ENCODE measurements around the gene TREX2.
A peak's percentile ranks its signal among the peaks of the same experiment; 100 is the strongest.

The TREX2 gene

DNA sequence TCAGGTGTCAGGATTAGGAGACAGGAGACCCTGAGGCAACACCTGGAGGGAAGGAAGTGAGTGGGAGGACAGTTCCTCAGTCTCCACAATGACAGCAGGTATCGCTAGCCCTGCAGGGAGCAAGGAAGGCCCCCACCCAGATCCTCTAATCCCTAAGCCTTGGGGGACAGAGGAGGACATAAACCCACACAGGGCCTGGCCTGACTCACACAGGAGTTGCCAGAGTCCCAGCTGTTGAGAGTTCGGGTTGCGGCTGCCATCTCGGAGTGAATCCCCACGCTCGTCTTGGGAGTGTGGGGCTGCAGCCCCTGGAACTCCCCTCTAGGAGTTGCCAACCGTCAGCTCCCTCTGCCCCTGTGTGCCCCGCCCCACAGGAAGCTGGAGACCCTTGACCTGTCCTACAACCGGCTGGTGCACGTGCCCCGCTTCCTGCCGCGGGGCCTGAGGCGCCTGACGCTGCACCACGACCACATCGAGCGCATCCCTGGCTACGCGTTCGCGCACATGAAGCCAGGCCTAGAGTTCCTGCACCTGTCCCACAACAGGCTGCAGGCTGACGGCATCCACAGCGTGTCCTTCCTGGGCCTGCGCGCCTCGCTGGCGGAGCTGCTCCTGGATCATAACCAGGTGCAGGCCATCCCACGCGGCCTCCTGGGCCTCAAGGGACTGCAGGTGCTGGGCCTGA, 39.7 kb upstream of the TREX2 start:
- no peak overlapping the region for H3K4me3 Mint-ChIP-seq

GRCh38 chrX:153482376-153483015, 36.6 kb upstream of the TREX2 start:
- Mint-ChIP-seq H3K9me3 (no peaks in the 10 kb centered on the region), H3K4me1 (ENCODE audit: low read depth in 2 of 2) (no peaks in the 10 kb centered on the region), H3K4me3 (no peak overlapping the region), H3K27ac (no peak overlapping the region), H3K27me3 (no peaks in the 10 kb centered on the region), H3K36me3 (ENCODE audit: insufficient read depth) (no peaks in the 10 kb centered on the region)
- no peak for DNase-seq
- no peak for ATAC-seq (replicated peaks)

More for the DNA sequence above, 39.7 kb upstream of the TREX2 start:
- Mint-ChIP-seq H3K27me3 (no peaks in the 10 kb centered on the region), H3K27ac (no peak overlapping the region), H3K4me1 (ENCODE audit: low read depth in 2 of 2) (no peaks in the 10 kb centered on the region), H3K36me3 (ENCODE audit: insufficient read depth) (no peaks in the 10 kb centered on the region), H3K9me3 (no peaks in the 10 kb centered on the region)
- no peak for DNase-seq
- ATAC-seq (replicated peaks) = no peak

GRCh38 chrX:153481043-153481442, 35.2 kb upstream of the TREX2 start:
- Mint-ChIP-seq H3K36me3 (ENCODE audit: insufficient read depth) (no peaks in the 10 kb centered on the region), H3K27me3 (no peaks in the 10 kb centered on the region), H3K4me1 (ENCODE audit: low read depth in 2 of 2) (no peaks in the 10 kb centered on the region), H3K27ac (no peak overlapping the region), H3K9me3 (no peaks in the 10 kb centered on the region), H3K4me3 (no peak overlapping the region)
- ATAC-seq (replicated peaks) (no peak), DNase-seq (no peak)

- H3K9me3 Mint-ChIP-seq = no peaks in the 10 kb centered on the region
- no peaks in the 10 kb centered on the region for H3K27me3 Mint-ChIP-seq
Measured at GRCh38 chrX:153478746-153479145, 32.9 kb upstream of the TREX2 start.

DNA sequence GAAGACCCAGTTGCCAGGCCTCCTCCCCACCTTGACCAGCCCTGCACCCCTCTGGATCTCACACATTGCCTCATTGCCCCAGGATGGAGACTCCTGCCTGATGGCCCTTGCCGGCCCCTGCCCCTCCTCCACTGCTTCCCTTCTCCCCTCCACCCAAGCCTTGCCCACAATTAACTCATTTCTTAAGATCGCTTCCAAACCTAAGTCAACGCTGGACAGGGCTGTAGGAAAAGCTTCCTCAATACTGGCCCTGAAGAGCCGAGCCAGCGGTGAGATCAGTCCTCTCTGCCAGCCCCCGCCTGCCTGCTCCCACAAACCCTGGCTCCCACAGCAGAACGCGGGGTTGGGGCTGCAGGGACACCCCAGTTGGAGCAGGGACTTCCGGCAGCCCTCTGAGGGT, 32.0 kb upstream of the TREX2 start:
- ATAC-seq (replicated peaks) = no peak
- no peaks in the 10 kb centered on the region for H3K36me3 Mint-ChIP-seq (ENCODE audit: insufficient read depth)
- no peaks in the 10 kb centered on the region for H3K27me3 Mint-ChIP-seq
- no peak for DNase-seq
- H3K4me3 Mint-ChIP-seq = no peak overlapping the region
- no peaks in the 10 kb centered on the region for H3K9me3 Mint-ChIP-seq
- no peak overlapping the region for H3K27ac Mint-ChIP-seq
- peaks cover 3% of the 10 kb centered on the region in 2 donors for H3K4me1 Mint-ChIP-seq (ENCODE audit: low read depth in 2 of 2)

More at GRCh38 chrX:153478746-153479145, 32.9 kb upstream of the TREX2 start:
- Mint-ChIP-seq H3K4me1 (ENCODE audit: low read depth in 2 of 2) (peaks cover 3% of the 10 kb centered on the region in 2 donors), H3K27ac (no peak overlapping the region), H3K36me3 (ENCODE audit: insufficient read depth) (no peaks in the 10 kb centered on the region), H3K4me3 (no peak overlapping the region)
- DNase-seq (no peak), ATAC-seq (replicated peaks) (no peak)

DNA sequence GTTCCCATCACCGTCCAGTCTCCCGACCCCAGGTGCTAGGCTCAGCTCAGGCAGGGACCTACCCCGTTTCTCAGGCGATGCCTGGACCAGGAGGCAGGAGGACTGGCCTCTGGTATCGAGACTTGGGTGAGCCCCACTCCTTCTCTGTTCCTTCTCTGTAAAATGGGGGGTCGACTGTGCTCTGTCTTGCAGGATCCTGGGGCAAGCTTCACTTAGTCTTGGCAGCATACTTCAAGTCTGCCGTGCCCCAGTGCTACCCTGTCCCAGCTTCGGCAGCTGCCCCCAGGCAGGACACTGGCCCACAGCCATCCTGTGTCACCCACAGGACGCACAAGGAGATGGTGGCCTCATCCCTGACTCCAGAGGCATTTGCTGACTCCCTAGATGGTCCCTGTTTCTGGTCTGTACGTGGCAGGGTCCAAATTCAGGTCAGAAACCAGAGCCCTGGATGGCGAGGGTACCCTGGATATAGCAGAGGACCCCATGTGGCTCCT, 31.6 kb upstream of the TREX2 start:
- ATAC-seq (replicated peaks) = no peak
- Mint-ChIP-seq H3K27ac (no peak overlapping the region), H3K4me3 (no peak overlapping the region), H3K9me3 (no peaks in the 10 kb centered on the region), H3K4me1 (ENCODE audit: low read depth in 2 of 2) (peaks cover 3% of the 10 kb centered on the region in 2 donors), H3K36me3 (ENCODE audit: insufficient read depth) (no peaks in the 10 kb centered on the region), H3K27me3 (no peaks in the 10 kb centered on the region)
- DNase-seq = no peak

DNA sequence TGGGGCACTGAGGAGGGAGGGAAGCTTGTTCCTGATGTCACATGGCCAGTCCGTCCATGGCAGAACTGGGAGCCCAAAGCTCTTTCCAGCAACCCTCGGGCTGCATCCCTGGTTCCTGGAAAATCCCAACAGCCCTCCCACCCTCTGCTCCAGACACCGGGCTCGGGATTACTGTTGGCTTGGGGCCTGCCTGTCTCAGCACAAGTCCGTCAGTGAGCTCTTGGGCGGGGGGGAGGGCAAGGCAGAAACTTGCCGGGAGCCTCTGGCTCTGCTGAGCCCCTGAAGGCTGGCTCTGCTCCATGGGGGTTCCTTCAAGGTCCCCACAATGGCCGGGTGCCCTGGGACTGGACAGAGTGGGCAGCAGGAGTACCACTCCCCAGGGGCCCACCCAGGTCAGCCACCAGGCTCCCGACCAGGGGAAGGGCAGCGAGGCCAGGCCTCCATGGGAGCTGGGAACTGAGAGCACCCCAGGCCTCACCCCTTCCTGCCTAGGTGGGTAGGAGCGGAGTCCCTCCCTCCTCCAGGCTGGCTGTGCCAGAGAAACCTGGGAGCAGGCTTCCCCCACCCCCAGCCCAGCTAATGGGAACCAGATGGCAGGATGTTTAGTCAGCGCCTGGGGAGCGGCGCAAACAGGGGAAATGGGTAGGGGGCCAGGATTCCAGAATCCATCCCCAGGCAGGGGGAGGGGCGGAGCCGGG, 31.0 kb upstream of the TREX2 start:
- Mint-ChIP-seq H3K4me3 (no peak overlapping the region), H3K27ac (no peak overlapping the region), H3K4me1 (ENCODE audit: low read depth in 2 of 2) (peaks cover 3% of the 10 kb centered on the region in 2 donors), H3K27me3 (no peaks in the 10 kb centered on the region), H3K9me3 (no peaks in the 10 kb centered on the region), H3K36me3 (ENCODE audit: insufficient read depth) (no peaks in the 10 kb centered on the region)
- ATAC-seq (replicated peaks) (no peak), DNase-seq (no peak)

GRCh38 chrX:153475751-153476281, 30.0 kb upstream of the TREX2 start:
- Mint-ChIP-seq H3K36me3 (ENCODE audit: insufficient read depth) (no peaks in the 10 kb centered on the region), H3K4me3 (peak overlapping the region in 1 of 2 donors; percentile 22)
- ATAC-seq (replicated peaks) = no peak

DNA sequence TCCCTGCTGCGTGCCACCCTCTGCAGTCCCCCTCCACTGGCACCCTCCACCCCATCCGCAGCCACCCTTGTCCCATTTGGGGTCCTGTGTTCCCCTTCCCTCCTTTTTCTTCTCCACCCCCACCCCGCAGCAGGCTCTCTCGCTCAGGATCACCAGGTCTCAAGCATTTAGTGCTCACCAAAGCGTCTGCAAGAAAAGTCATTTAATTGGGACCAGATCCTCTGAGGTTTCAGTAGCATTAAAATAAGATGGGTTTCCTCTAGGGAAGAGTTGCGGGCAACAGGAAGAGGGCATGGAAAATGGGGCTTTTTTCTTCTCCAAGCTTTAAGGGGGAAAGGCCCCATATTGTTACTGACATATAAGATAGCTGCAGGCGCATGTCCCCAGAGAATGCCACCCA, 29.4 kb upstream of the TREX2 start:
- Mint-ChIP-seq H3K36me3 (ENCODE audit: insufficient read depth) (no peaks in the 10 kb centered on the region), H3K27me3 (no peaks in the 10 kb centered on the region), H3K4me3 (peak overlapping the region in 1 of 2 donors; percentile 35), H3K9me3 (no peaks in the 10 kb centered on the region), H3K4me1 (ENCODE audit: low read depth in 2 of 2) (peaks cover 3% of the 10 kb centered on the region in 2 donors), H3K27ac (no peak overlapping the region)
- no peak for DNase-seq
- no peak for ATAC-seq (replicated peaks)

More at GRCh38 chrX:153475751-153476281, 30.0 kb upstream of the TREX2 start:
- Mint-ChIP-seq H3K4me1 (ENCODE audit: low read depth in 2 of 2) (peaks cover 3% of the 10 kb centered on the region in 2 donors), H3K27me3 (no peaks in the 10 kb centered on the region), H3K27ac (no peak overlapping the region), H3K9me3 (no peaks in the 10 kb centered on the region)
- no peak for DNase-seq

DNA sequence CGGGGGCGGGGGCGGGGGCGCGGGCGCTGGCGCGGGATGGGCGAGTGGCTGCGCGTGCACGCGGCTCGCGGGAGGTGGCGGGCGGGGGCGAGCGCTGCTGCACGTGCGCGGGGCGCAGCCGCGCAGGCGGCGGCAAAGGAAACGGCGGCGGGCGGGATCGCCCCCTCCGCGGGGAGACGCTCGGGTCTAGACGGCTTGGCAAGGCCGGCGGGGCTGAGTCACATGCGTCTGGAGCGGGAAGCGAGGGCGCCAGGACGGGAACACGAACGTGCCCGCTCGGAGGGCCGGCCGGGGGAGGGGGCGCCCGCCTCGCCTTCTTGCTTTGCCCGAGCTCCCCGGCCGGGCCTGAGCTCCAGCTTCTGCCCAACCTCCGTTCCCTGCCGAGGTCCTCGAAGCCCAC, 28.9 kb upstream of the TREX2 start:
- H3K4me3 Mint-ChIP-seq = peak overlapping the region; percentile 60 to 62
- DNase-seq (peak; percentile 14 to 22 (median 20)), ATAC-seq (replicated peaks) (no peak)

GRCh38 chrX:153474266-153474665, 28.4 kb upstream of the TREX2 start:
- Mint-ChIP-seq H3K9me3 (no peaks in the 10 kb centered on the region), H3K27ac (peak overlapping the region in 1 of 2 donors; percentile 31), H3K4me3 (peak overlapping the region; percentile 60 to 62), H3K4me1 (ENCODE audit: low read depth in 2 of 2) (peaks cover 3% of the 10 kb centered on the region in 2 donors), H3K27me3 (no peaks in the 10 kb centered on the region), H3K36me3 (ENCODE audit: insufficient read depth) (no peaks in the 10 kb centered on the region)
- no peak for ATAC-seq (replicated peaks)
- DNase-seq = no peak

More for the DNA sequence above, 28.9 kb upstream of the TREX2 start:
- no peaks in the 10 kb centered on the region for H3K36me3 Mint-ChIP-seq (ENCODE audit: insufficient read depth)
- H3K27ac Mint-ChIP-seq = no peak overlapping the region
- peaks cover 3% of the 10 kb centered on the region in 2 donors for H3K4me1 Mint-ChIP-seq (ENCODE audit: low read depth in 2 of 2)
- H3K27me3 Mint-ChIP-seq = no peaks in the 10 kb centered on the region
- H3K9me3 Mint-ChIP-seq = no peaks in the 10 kb centered on the region

DNA sequence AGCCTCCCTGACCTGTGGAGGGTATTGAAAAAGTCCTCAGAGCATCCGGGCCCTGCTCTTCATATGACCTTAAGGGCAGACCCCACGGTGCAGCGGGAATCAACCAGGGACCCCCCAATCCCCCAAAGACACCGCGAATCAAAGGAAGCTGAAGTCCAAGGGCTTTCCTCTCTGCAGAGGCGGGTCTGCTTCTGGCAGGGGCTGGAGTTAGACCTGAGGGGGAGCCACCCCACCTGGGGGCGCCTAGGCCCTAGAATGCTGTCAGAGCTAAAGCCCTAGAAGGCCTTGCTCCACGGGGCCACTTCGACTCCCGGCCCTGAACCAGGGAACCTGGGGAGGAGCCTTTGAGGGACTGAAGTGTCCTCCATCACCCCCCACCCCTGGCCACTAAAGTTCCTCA, 27.3 kb upstream of the TREX2 start:
- Mint-ChIP-seq H3K27me3 (no peaks in the 10 kb centered on the region), H3K36me3 (ENCODE audit: insufficient read depth) (no peaks in the 10 kb centered on the region), H3K27ac (no peak overlapping the region), H3K4me1 (ENCODE audit: low read depth in 2 of 2) (peaks cover 3 to 5% of the 10 kb centered on the region in 2 donors), H3K9me3 (no peaks in the 10 kb centered on the region), H3K4me3 (peak overlapping the region in 1 of 2 donors; percentile 67)
- ATAC-seq (replicated peaks) (no peak), DNase-seq (no peak)

DNA sequence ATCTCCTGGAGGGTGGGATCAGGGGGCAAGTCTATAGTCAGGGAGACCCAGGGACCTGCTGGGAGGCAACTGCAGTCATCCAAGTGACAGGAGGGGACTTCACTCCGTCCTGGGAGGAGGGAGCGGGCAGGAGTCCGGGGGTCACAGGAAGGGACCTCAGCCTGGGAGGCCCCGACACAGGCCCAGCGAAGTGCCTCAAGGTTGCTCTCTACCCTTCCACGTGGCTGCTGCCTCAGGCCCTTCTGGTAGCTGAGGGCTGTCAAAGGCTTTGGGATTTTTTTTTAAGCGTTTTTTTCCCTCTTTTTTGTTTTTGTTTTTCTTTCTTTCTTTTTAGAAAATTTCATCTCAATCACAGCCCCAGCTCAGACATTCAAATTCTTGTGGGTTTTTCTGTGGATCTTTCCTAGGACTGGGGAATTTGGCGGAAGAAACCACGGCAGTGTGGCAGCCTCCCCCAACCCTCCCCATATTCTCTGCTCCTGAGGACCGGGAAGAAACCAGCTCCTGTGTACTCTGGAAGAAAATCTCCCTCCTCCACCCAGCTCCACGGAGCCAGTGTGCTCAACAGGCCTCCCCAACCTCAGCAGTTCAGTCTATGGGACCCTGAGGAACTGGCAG, 25.9 kb upstream of the TREX2 start:
- no peak for DNase-seq
- ATAC-seq (replicated peaks) = no peak
- Mint-ChIP-seq H3K9me3 (no peaks in the 10 kb centered on the region), H3K4me1 (ENCODE audit: low read depth in 2 of 2) (peaks cover 9 to 10% of the 10 kb centered on the region in 2 donors), H3K36me3 (ENCODE audit: insufficient read depth) (peaks cover 3% of the 10 kb centered on the region), H3K27me3 (no peaks in the 10 kb centered on the region), H3K27ac (no peak overlapping the region), H3K4me3 (peak overlapping the region in 1 of 2 donors; percentile 27)

Data from effector memory CD8-positive, alpha-beta T cell (primary cell).